KOPT-K1 (cell line): ENCODE results near the gene LANCL2.
"Not testable (repeated sequence)": the region's sequence is repeated elsewhere in the genome, so short reads cannot be mapped to it uniquely, and the experiment has no call there.

ENCODE experiments used
- H3K27ac ChIP-seq: fragments of 200-600 bp; sonication (generic); 2 replicates; pipeline ENCODE4 v1.5.1; 2016; ENCODE audit warnings: antibody characterized with exemption, mild to moderate bottlenecking, low read depth, low read length; ENCODE audit not compliant: poor library complexity, severe bottlenecking
- H3K36me3 ChIP-seq: fragments of 200-600 bp; sonication (generic); 2 replicates; pipeline ENCODE4 v1.5.1; 2017; ENCODE audit warnings: antibody characterized with exemption, mild to moderate bottlenecking, low read length, moderate library complexity; ENCODE audit not compliant: insufficient read depth
- H3K9me3 ChIP-seq: fragments of 200-600 bp; sonication (generic); 2 replicates; pipeline ENCODE4 v1.5.1; 2017; ENCODE audit warnings: antibody characterized with exemption, low read length, mild to moderate bottlenecking; ENCODE audit not compliant: insufficient read depth, poor library complexity, severe bottlenecking

Gene LANCL2

GRCh38 chr7:55410667-55411239, 45.6 kb downstream of the LANCL2 start:
- Histone ChIP-seq H3K9me3 (no peaks in the 10 kb centered on the region), H3K27ac (no peak overlapping the region), H3K36me3 (peaks cover 8% of the 10 kb centered on the region; the same call in 1 of the 2 replicates)

- peaks cover 8% of the 10 kb centered on the region; the same call in 1 of the 2 replicates for H3K36me3 ChIP-seq
- no peaks in the 10 kb centered on the region for H3K9me3 ChIP-seq
- no peak overlapping the region for H3K27ac ChIP-seq
Measured at GRCh38 chr7:55411844-55412243, 46.7 kb downstream of the LANCL2 start.

GRCh38 chr7:55413442-55413841, 48.3 kb downstream of the LANCL2 start:
- H3K9me3 ChIP-seq = no peaks in the 10 kb centered on the region

GRCh38 chr7:55415173-55415778, 50.1 kb downstream of the LANCL2 start:
- H3K36me3 ChIP-seq = peaks cover 8% of the 10 kb centered on the region; the same call in 1 of the 2 replicates
- H3K27ac ChIP-seq = no peak overlapping the region

More at GRCh38 chr7:55413442-55413841, 48.3 kb downstream of the LANCL2 start:
- no peak overlapping the region for H3K27ac ChIP-seq
- H3K36me3 ChIP-seq = peaks cover 8% of the 10 kb centered on the region; the same call in 1 of the 2 replicates

GRCh38 chr7:55417456-55417855, 52.3 kb downstream of the LANCL2 start:
- H3K27ac ChIP-seq, H3K9me3 ChIP-seq, H3K36me3 ChIP-seq: not testable (repeated sequence)

More at GRCh38 chr7:55415173-55415778, 50.1 kb downstream of the LANCL2 start:
- no peaks in the 10 kb centered on the region for H3K9me3 ChIP-seq

- H3K9me3 ChIP-seq = no peaks in the 10 kb centered on the region
Measured at GRCh38 chr7:55420530-55420929, 55.4 kb downstream of the LANCL2 start.

GRCh38 chr7:55423277-55423711, 58.2 kb downstream of the LANCL2 start:
- Histone ChIP-seq H3K36me3 (peaks cover 23% of the 10 kb centered on the region; the same call in 1 of the 2 replicates), H3K9me3 (no peaks in the 10 kb centered on the region), H3K27ac (no peak overlapping the region)

More at GRCh38 chr7:55420530-55420929, 55.4 kb downstream of the LANCL2 start:
- Histone ChIP-seq H3K27ac (no peak overlapping the region), H3K36me3 (peaks cover 8% of the 10 kb centered on the region; the same call in 1 of the 2 replicates)

- no peaks in the 10 kb centered on the region for H3K9me3 ChIP-seq
- H3K36me3 ChIP-seq = peaks cover 23% of the 10 kb centered on the region; the same call in 1 of the 2 replicates
- no peak overlapping the region for H3K27ac ChIP-seq
Measured at GRCh38 chr7:55423891-55424290, 58.8 kb downstream of the LANCL2 start.

GRCh38 chr7:55425141-55425752, 60.1 kb downstream of the LANCL2 start:
- Histone ChIP-seq H3K9me3 (no peaks in the 10 kb centered on the region), H3K27ac (no peak overlapping the region), H3K36me3 (peaks cover 23% of the 10 kb centered on the region; the same call in 1 of the 2 replicates)

GRCh38 chr7:55426676-55427075, 61.5 kb downstream of the LANCL2 start:
- Histone ChIP-seq H3K27ac (no peak overlapping the region), H3K36me3 (peaks cover 28% of the 10 kb centered on the region; the same call in 1 of the 2 replicates), H3K9me3 (no peaks in the 10 kb centered on the region)

GRCh38 chr7:55427342-55427741, 62.2 kb downstream of the LANCL2 start:
- Histone ChIP-seq H3K27ac (no peak overlapping the region), H3K36me3 (peaks cover 29% of the 10 kb centered on the region; the same call in 1 of the 2 replicates), H3K9me3 (no peaks in the 10 kb centered on the region)

- no peaks in the 10 kb centered on the region for H3K9me3 ChIP-seq
- H3K27ac ChIP-seq = no peak overlapping the region
- peaks cover 29% of the 10 kb centered on the region; the same call in 1 of the 2 replicates for H3K36me3 ChIP-seq
Measured at GRCh38 chr7:55427800-55428199, 62.7 kb downstream of the LANCL2 start.

- peaks cover 27% of the 10 kb centered on the region; the same call in 1 of the 2 replicates for H3K36me3 ChIP-seq
- H3K27ac ChIP-seq = no peak overlapping the region
Measured at GRCh38 chr7:55429835-55430499, 64.8 kb downstream of the LANCL2 start.

GRCh38 chr7:55431898-55432297, 66.8 kb downstream of the LANCL2 start:
- Histone ChIP-seq H3K27ac (no peak overlapping the region), H3K36me3 (peaks cover 7% of the 10 kb centered on the region; the same call in 1 of the 2 replicates)

More at GRCh38 chr7:55429835-55430499, 64.8 kb downstream of the LANCL2 start:
- no peaks in the 10 kb centered on the region for H3K9me3 ChIP-seq

GRCh38 chr7:55432506-55432905, 67.4 kb downstream of the LANCL2 start:
- peaks cover 6% of the 10 kb centered on the region; the same call in 1 of the 2 replicates for H3K36me3 ChIP-seq
- no peak overlapping the region for H3K27ac ChIP-seq
- H3K9me3 ChIP-seq = no peaks in the 10 kb centered on the region

More at GRCh38 chr7:55431898-55432297, 66.8 kb downstream of the LANCL2 start:
- H3K9me3 ChIP-seq = no peaks in the 10 kb centered on the region
